Fibroblast of lung (primary cell): Measurements from ENCODE around the gene BICRA.

ENCODE experiments used
- CTCF ChIP-seq, 2 donors: IDR thresholded peaks in 1 of 2; conservative IDR thresholded peaks in 1 of 2; 1 replicate in 1 of 2; 2 replicates in 1 of 2; pipeline ENCODE4 v1.5.1; 2011 to 2012; ENCODE audit warnings: low read length in 2 of 2, control low read depth in 1 of 2, inconsistent platforms in 1 of 2, low read depth in 1 of 2, mild to moderate bottlenecking in 1 of 2
- EZH2 ChIP-seq: IDR thresholded peaks from 2 replicates; pipeline ENCODE4 v1.5.1; 2012; ENCODE audit warnings: low read length, control low read depth, mild to moderate bottlenecking; ENCODE audit errors: missing control alignments

GRCh38 chr19:47619763-47620162 lies 10.8 kb downstream of the BICRA start:
- TF ChIP-seq CTCF (conservative IDR thresholded peaks at IDR 0.05 in 1 of 2, IDR thresholded peaks at IDR 0.05 in 1 of 2; ENCODE audit: low read depth in 1 of 2, low read length in 2 of 2) (no peak), EZH2 (no peak)
